Suprapubic skin (tissue), 3 donors: ENCODE data around the gene ZNF774.

ENCODE experiments used
- POLR2AphosphoS5 ChIP-seq, 3 donors: sonication (generic); formaldehyde crosslinking; IDR thresholded peaks; one replicate each; pipeline ENCODE4 v1.6.1; 2017; ENCODE audit warnings: antibody characterized with exemption in 3 of 3
- TF ChIP-seq, protein P1 (sequence below), 2 donors: fragments of 200-600 bp in 1 of 2; fragments of 450-650 bp in 1 of 2; sonication (generic) in 1 of 2; IDR thresholded peaks; one replicate each; pipeline ENCODE4 v1.5.1; 2016 to 2019; ENCODE audit warnings: antibody characterized with exemption in 2 of 2, mild to moderate bottlenecking in 1 of 2, moderate library complexity in 1 of 2

DNA sequence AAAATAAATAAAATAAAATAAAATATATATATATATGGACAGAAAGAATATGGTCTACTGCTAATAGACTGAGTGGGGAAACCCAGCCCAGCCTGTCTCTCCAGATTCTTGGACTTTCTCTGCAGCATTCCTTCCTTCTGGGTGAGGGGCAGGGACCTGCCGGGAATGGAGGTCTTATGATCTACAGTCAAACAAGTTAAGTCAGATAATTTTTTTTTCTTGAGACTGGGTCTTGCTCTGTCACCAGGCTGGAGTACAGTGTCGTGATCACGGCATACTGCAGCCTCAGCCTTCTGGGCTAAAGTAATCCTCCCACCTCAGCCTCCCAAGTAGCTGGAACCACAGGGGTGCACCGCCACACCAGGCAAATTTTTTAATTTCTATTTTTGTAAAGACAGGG lies 33.5 kb upstream of the ZNF774 start:
- TF ChIP-seq, protein P1, sequence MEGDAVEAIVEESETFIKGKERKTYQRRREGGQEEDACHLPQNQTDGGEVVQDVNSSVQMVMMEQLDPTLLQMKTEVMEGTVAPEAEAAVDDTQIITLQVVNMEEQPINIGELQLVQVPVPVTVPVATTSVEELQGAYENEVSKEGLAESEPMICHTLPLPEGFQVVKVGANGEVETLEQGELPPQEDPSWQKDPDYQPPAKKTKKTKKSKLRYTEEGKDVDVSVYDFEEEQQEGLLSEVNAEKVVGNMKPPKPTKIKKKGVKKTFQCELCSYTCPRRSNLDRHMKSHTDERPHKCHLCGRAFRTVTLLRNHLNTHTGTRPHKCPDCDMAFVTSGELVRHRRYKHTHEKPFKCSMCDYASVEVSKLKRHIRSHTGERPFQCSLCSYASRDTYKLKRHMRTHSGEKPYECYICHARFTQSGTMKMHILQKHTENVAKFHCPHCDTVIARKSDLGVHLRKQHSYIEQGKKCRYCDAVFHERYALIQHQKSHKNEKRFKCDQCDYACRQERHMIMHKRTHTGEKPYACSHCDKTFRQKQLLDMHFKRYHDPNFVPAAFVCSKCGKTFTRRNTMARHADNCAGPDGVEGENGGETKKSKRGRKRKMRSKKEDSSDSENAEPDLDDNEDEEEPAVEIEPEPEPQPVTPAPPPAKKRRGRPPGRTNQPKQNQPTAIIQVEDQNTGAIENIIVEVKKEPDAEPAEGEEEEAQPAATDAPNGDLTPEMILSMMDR (IDR thresholded peaks at IDR 0.05) = no peak
- TF ChIP-seq POLR2AphosphoS5 (IDR thresholded peaks at IDR 0.05) = no peak
